ENCODE data around the gene SLC25A43.
"Not testable (repeated sequence)": the region's sequence is repeated elsewhere in the genome, so short reads cannot be mapped to it uniquely, and the experiment has no call there.

DNA sequence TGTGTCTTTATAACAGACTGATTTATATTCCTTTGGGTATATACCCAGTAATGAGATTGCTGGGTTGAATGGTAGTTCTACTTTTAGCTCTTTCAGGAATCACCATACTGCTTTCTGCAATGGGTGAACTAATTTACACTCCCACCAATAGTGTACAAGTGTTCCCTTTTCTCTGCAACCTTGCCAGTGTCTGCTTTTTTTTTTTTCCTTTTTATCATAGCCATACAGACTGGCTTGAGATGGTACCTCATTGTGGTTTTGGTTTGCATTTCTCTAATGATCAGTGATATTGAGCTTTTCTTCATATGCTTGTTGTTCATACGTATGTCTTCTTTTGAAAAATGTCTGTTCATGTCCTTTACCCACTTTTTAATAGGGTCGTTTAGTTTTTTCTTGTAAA, 27.3 kb upstream of the SLC25A43 start:
- TF ChIP-seq, protein P1, sequence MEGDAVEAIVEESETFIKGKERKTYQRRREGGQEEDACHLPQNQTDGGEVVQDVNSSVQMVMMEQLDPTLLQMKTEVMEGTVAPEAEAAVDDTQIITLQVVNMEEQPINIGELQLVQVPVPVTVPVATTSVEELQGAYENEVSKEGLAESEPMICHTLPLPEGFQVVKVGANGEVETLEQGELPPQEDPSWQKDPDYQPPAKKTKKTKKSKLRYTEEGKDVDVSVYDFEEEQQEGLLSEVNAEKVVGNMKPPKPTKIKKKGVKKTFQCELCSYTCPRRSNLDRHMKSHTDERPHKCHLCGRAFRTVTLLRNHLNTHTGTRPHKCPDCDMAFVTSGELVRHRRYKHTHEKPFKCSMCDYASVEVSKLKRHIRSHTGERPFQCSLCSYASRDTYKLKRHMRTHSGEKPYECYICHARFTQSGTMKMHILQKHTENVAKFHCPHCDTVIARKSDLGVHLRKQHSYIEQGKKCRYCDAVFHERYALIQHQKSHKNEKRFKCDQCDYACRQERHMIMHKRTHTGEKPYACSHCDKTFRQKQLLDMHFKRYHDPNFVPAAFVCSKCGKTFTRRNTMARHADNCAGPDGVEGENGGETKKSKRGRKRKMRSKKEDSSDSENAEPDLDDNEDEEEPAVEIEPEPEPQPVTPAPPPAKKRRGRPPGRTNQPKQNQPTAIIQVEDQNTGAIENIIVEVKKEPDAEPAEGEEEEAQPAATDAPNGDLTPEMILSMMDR (conservative IDR thresholded peaks at IDR 0.05; ENCODE audit: low read depth, low read length) = not testable (repeated sequence)
- TF ChIP-seq POLR2A, FOS (IDR thresholded peaks at IDR 0.05; ENCODE audit: low read depth, low read length): not testable (repeated sequence)
